Astrocyte (in vitro differentiated cells and primary cell): ENCODE data around the gene CYP2E1. TPM values are rescaled to one million over a fixed set of nuclear protein-coding genes. Genes with fewer than 3 reads are reported as not detected.
"Not testable (repeated sequence)": the region's sequence is repeated elsewhere in the genome, so short reads cannot be mapped to it uniquely, and the experiment has no call there.

Experiments used
- DNase-seq: peaks from one replicate; pipeline ENCODE4 v3.0.0-alpha.2; 2010; ENCODE audit warnings: low read depth
- FAIRE-seq: peaks from 2 replicates; lab custom pipeline; 2011; peaks lifted over from hg19 to GRCh38; lab: Jason Lieb, UNC
- H2AFZ ChIP-seq: 2 replicates; pipeline ENCODE4 v1.6.0; 2012; ENCODE audit warnings: low read depth, low read length, inconsistent platforms
- H3K27ac ChIP-seq: 2 replicates; pipeline ENCODE4 v1.5.1; 2011; ENCODE audit warnings: low read depth, low read length, inconsistent platforms
- H3K27me3 ChIP-seq: 2 replicates; pipeline ENCODE4 v1.6.0; 2011; ENCODE audit warnings: low read length, inconsistent platforms; ENCODE audit not compliant: insufficient read depth
- H3K36me3 ChIP-seq: 2 replicates; pipeline ENCODE4 v1.5.1; 2011; ENCODE audit warnings: low read length, inconsistent platforms; ENCODE audit not compliant: insufficient read depth
- H3K4me1 ChIP-seq: 2 replicates; pipeline ENCODE4 v1.5.1; 2011; ENCODE audit warnings: low read length, inconsistent platforms; ENCODE audit not compliant: insufficient read depth
- H3K4me2 ChIP-seq: 2 replicates; pipeline ENCODE4 v1.6.0; 2012; ENCODE audit warnings: low read length, inconsistent platforms
- H3K4me3 ChIP-seq: 2 replicates; pipeline ENCODE4 v1.5.1; 2011; ENCODE audit warnings: low read depth, mild to moderate bottlenecking, low read length, inconsistent platforms; ENCODE audit not compliant: insufficient read depth
- H3K79me2 ChIP-seq: 2 replicates; pipeline ENCODE4 v1.6.0; 2012; ENCODE audit warnings: mild to moderate bottlenecking, low read length, inconsistent platforms; ENCODE audit not compliant: insufficient read depth
- H3K9ac ChIP-seq: 2 replicates; pipeline ENCODE4 v1.6.0; 2012; ENCODE audit warnings: mild to moderate bottlenecking, low read length, inconsistent platforms
- H3K9me3 ChIP-seq: 2 replicates; pipeline ENCODE4 v1.5.1; 2012; ENCODE audit warnings: low read depth, mild to moderate bottlenecking, low read length, inconsistent platforms; ENCODE audit not compliant: insufficient read depth
- H4K20me1 ChIP-seq: 2 replicates; pipeline ENCODE4 v1.6.0; 2012; ENCODE audit warnings: low read length, inconsistent platforms; ENCODE audit not compliant: insufficient read depth
- H3K27ac Mint-ChIP-seq: one replicate; pipeline ENCODE4 v1.8.0; 2021; ENCODE audit warnings: mild to moderate bottlenecking, mixed read lengths; ENCODE audit not compliant: unreplicated experiment
- H3K27me3 Mint-ChIP-seq: one replicate; pipeline ENCODE4 v1.8.0; 2021; ENCODE audit warnings: low read depth, mixed read lengths; ENCODE audit not compliant: unreplicated experiment
- H3K36me3 Mint-ChIP-seq: one replicate; pipeline ENCODE4 v1.8.0; 2021; ENCODE audit warnings: low read depth, mixed read lengths; ENCODE audit not compliant: unreplicated experiment
- H3K4me1 Mint-ChIP-seq: one replicate; pipeline ENCODE4 v1.8.0; 2021; ENCODE audit warnings: low read depth, mixed read lengths; ENCODE audit not compliant: unreplicated experiment
- H3K4me3 Mint-ChIP-seq: one replicate; pipeline ENCODE4 v1.8.0; 2021; ENCODE audit warnings: mild to moderate bottlenecking, moderate library complexity, mixed read lengths; ENCODE audit not compliant: unreplicated experiment
- H3K9me3 Mint-ChIP-seq: one replicate; pipeline ENCODE4 v1.8.0; 2021; ENCODE audit warnings: mild to moderate bottlenecking, mixed read lengths; ENCODE audit not compliant: unreplicated experiment
- total RNA-seq: library from RNA; stranded (reverse); gene quantifications from 2 replicates; pipeline ENCODE4 v1.2.1, GENCODE V29; 2021

CYP2E1 gene
- total RNA-seq, 1 donor from 2014 or later = 2.2 TPM

- DNase-seq = not testable (repeated sequence)
Observed at GRCh38 chr10:133573460-133573859, 46.3 kb downstream of the CYP2E1 start.

GRCh38 chr10:133577037-133577436 lies 49.9 kb downstream of the CYP2E1 start:
- not testable (repeated sequence) for H3K4me1 ChIP-seq, H3K4me3 ChIP-seq, H3K9ac ChIP-seq, H4K20me1 ChIP-seq, DNase-seq, H3K79me2 ChIP-seq, FAIRE-seq, H3K27me3 ChIP-seq, H3K36me3 ChIP-seq, H2AFZ ChIP-seq, H3K9me3 Mint-ChIP-seq, H3K4me2 ChIP-seq, H3K4me1 Mint-ChIP-seq, H3K27ac Mint-ChIP-seq, H3K36me3 Mint-ChIP-seq, H3K27ac ChIP-seq, H3K4me3 Mint-ChIP-seq, H3K9me3 ChIP-seq, H3K27me3 Mint-ChIP-seq

More at GRCh38 chr10:133573460-133573859, 46.3 kb downstream of the CYP2E1 start:
- not testable (repeated sequence) for H2AFZ ChIP-seq, H4K20me1 ChIP-seq, H3K4me1 ChIP-seq, H3K27ac ChIP-seq, H3K27me3 Mint-ChIP-seq, H3K4me3 Mint-ChIP-seq, H3K4me1 Mint-ChIP-seq, H3K36me3 Mint-ChIP-seq, H3K9me3 Mint-ChIP-seq, FAIRE-seq, H3K36me3 ChIP-seq, H3K27me3 ChIP-seq, H3K4me3 ChIP-seq, H3K9me3 ChIP-seq, H3K4me2 ChIP-seq, H3K9ac ChIP-seq, H3K27ac Mint-ChIP-seq, H3K79me2 ChIP-seq

Other genes with a start within 250 kb of the CYP2E1 start
- 56.2 and 57.8 TPM in 2 replicates for gene TUBGCP2, start 218.5 kb upstream of the CYP2E1 start, total RNA-seq
- gene ZNF511, start 218.4 kb upstream of the CYP2E1 start, total RNA-seq = 23.8 and 25.5 TPM in 2 replicates
- 0.77 and 1.1 TPM in 2 replicates for gene CALY, start 190.5 kb upstream of the CYP2E1 start, total RNA-seq
- gene PRAP1, start 180.0 kb upstream of the CYP2E1 start, total RNA-seq = not detected in 2 replicates
- 28.8 and 29.3 TPM in 2 replicates for gene FUOM, start 169.3 kb upstream of the CYP2E1 start, total RNA-seq
- 81.0 and 90.9 TPM in 2 replicates for gene ECHS1, start 154.0 kb upstream of the CYP2E1 start, total RNA-seq
- 6.9 and 7.9 TPM in 2 replicates for gene PAOX, start 148.1 kb upstream of the CYP2E1 start, total RNA-seq
- gene MTG1, start 133.2 kb upstream of the CYP2E1 start, total RNA-seq = 44.0 and 52.3 TPM in 2 replicates
- gene SPRN, start 102.7 kb upstream of the CYP2E1 start, total RNA-seq = 3.7 and 4.0 TPM in 2 replicates
- gene SCART1, start 73.4 kb upstream of the CYP2E1 start, total RNA-seq = 0.43 and 0.50 TPM in 2 replicates
- gene SYCE1, start 38.2 kb downstream of the CYP2E1 start, total RNA-seq = 0.23 TPM in 1 of 2 replicates, not detected in the other
- not detected in 2 replicates for gene FRG2B, start 99.4 kb downstream of the CYP2E1 start, total RNA-seq